ENCODE data around the gene CFAP74.

DNA sequence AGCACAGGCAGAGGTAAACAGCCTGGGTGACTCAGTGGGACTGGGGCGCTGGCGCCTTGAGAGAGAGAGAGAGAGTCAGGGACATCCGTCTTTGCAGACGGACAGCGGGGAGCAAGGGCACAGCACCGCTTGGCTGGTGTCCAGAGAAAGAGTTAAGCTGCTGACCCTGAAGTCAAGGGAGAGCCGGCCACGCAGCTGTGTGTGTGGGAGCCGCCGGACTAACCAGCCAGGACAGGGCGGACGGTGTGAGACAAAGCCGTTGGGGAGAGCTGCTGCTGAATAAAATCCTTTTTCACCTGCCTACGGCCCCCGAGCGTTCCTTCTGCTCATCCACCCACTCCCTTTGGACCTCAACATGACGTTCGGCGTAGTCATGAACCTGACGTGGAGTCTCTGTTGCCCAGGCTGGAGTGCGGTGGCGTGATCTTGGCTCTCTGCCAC is 14.5 kb downstream of the CFAP74 start:
- TF ChIP-seq EZH2phosphoT487 (IDR thresholded peaks at IDR 0.05; ENCODE audit: low read depth, severe bottlenecking, unreplicated experiment), result no peak
- no peak for TF ChIP-seq EZH2 (IDR thresholded peaks at IDR 0.05; ENCODE audit: borderline replicate concordance)
